HEK293T (cell line): ENCODE measurements around the gene HBA2.
"Not testable (repeated sequence)": the region's sequence is repeated elsewhere in the genome, so short reads cannot be mapped to it uniquely, and the experiment has no call there.

Source experiments
- FOXM1 ChIP-seq: fragments of 450-650 bp; IDR thresholded peaks from 2 replicates; pipeline ENCODE4 v1.6.1; 2017; ENCODE audit warnings: mild to moderate bottlenecking, borderline replicate concordance
- LEF1 ChIP-seq: fragments of 450-650 bp; IDR thresholded peaks from 2 replicates; pipeline ENCODE4 v1.6.1; 2017; ENCODE audit warnings: mild to moderate bottlenecking, borderline replicate concordance
- SUZ12 ChIP-seq: fragments of 450-650 bp; IDR thresholded peaks from 2 replicates; pipeline ENCODE4 v1.6.1; 2016; ENCODE audit warnings: mild to moderate bottlenecking

- TF ChIP-seq FOXM1, SUZ12, LEF1: not testable (repeated sequence)
These were observed 8.4 kb upstream of the HBA2 start for GRCh38 chr16:164134-164823.
